ENCODE measurements around the gene AK4.

AK4 gene

GRCh38 chr1:65255035-65255655 is 107.1 kb downstream of the AK4 start:
- DNase-seq, result no peak

DNA sequence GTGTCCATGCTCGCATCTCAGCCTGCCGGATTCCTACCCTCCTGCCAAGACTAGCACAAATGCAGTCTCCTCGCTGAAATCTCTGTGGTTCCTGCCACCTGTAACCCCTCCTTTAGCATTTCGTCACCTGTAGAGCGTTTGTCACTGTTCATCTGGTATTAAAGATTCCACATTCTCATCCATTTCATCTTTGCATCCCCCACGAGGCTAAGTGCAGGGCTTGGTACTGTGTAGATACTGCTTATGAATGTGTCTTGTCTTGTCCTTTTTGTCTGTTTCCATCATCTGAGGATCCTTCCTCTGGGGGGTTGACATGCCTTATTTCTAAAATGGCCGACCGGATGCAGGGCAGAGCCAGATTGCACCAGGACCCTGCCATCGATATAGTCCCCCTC is 107.7 kb downstream of the AK4 start:
- no peak for DNase-seq

- DNase-seq, result no peak
Measured at GRCh38 chr1:65256860-65257708, 109.1 kb downstream of the AK4 start.

GRCh38 chr1:65258106-65258505 is 110.1 kb downstream of the AK4 start:
- DNase-seq, result no peak

DNA sequence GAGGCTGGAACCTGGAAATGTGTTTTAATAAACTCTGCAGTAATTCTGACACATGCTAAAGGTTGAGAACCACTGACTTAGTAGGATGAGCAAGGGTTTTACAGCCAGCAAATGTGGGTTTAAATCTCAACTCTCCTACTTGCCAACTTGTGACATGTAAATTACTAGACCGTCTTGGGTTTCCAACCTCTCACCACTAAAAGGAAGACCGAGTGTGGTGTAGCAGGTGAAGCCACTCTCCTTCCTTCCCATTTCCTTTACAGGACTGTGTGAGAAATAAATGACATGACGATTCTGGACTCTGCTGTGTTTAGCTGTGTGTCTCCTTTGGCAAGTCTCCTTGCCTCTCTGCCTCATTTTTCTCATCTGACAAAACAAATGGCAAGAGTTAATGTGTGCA is 111.8 kb downstream of the AK4 start:
- DNase-seq, result peak; percentile 39

DNA sequence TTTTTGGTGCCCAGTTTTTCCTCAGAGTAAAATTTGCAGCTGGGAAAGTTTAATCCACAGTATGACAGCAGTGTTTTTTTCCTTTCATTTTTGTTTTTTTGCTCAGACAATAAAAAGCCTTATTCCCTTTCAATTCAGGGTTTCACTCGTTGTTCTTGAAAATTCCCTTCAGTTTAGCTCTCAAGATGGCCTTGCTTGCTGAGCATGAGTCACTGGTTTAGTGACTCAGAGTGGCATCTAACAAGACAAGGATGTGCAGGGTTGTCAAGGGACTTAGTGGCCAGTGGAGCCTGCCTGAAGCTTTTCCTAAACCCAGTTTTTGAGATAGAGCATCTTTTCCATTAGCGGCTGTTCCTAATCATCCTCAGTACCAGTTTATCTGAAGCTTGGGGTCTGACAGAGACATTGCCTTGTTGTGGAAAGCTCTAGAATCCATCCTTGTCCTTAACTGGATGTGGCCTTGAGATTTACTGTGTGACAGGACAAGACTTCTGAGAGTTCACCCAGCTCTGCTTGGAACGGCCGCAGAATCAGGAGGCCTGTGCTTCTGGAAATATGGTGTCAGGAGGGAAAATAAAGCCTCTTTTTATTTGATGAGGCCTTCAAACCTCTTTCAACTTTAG is 113.0 kb downstream of the AK4 start:
- DNase-seq, result peak; percentile 49

- DNase-seq, result no peak
Measured at GRCh38 chr1:65263286-65263685, 115.3 kb downstream of the AK4 start.

DNA sequence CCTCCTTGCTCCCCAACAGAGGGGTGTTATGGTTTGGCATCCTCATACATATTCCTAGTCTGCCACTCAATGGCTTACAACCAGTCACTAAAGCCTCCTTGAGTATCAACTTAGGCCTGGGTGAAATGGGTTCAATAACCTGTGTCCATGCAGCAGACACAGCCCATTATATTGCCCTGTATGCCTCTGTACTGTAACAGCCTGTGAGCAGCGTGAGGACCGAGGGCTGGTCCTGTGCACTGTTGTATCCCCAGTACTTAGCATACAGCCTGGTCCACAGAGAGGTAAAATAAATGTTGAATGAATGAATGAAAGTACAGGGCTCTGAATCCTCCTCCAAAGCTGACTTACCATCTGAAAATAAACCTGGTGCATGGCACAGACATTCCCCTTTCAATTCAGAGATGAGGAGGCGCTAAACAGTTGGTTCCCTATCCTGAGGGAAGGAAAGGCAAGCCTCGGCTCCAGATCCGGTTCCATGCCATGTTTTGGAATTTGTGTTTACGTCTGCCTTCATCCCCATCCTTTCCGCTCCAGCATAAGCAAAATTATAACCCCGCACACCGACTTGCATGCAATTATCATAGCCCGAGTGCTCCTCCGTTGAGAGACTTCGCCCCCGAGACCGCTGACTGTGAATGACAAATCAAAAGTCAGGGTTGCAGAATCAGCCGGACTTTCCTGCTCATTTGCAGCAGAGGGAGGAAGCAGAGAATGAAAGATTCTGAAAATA is 116.4 kb downstream of the AK4 start:
- peak; percentile 14 for DNase-seq

DNA sequence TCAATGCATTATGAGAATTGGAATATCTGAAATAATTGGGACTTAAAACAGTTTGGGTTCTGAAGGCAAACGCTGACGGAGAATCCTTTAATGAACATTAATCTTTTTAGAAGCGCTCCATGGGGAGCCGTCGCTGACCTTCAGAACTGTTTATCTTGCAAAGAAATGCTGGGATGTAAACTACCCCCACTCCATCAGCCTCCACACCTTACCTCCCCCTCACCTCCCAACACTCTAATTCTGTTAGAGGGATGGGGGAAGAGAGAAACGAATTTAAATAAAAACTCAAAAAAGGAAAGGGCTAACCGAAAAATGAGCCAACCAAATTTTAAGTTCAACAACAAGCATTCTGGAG is 117.3 kb downstream of the AK4 start:
- no peak for DNase-seq

GRCh38 chr1:65265651-65266351 is 117.8 kb downstream of the AK4 start:
- peak; percentile 44 for DNase-seq

DNA sequence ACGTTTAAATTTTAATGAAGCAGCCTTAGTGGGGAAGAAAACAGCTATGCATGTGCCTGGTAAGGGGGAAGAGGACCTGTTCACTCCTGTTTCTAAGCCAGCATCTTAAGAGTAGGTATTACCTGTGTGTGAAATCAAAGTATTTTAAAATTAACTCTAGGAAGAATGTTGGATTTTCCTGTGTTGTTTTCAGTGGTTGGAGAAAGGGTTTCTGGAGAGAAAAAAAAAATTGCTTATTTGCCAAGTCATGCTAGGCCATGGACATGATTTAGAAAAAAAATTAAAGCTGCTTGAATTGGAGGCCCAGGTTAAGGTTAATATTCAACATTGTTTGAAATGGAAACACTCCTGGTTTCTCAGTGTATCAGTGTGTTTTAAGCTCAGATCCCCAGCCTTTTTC is 118.5 kb downstream of the AK4 start:
- DNase-seq, result no peak

- no peak for DNase-seq
Measured at GRCh38 chr1:65267271-65267670, 119.3 kb downstream of the AK4 start.

DNA sequence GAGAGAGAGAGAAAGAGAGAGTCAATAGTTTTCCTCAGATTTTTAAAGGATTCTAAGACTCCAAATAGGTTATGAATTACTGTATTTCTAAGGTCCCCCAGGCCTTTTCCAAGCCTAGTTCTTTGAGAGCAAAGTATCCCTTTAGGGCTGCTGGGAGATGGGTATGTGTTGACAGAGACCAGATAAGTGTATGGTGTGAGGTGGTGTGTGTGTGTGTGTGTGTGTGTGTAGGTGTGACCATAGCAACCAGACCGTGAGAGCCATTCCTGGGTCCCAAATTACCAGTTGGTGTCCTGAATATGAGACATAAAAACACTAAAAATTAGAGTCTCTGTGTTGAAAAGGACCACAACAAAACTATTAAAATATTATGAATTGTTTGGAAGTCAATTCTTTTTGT is 119.7 kb downstream of the AK4 start:
- DNase-seq, result no peak

- DNase-seq, result no peak
Measured at GRCh38 chr1:65269612-65270011, 121.6 kb downstream of the AK4 start.

GRCh38 chr1:65276197-65276939 is 128.4 kb downstream of the AK4 start:
- DNase-seq, result no peak

- DNase-seq, result no peak
Measured at GRCh38 chr1:65277605-65278347, 129.8 kb downstream of the AK4 start.

DNA sequence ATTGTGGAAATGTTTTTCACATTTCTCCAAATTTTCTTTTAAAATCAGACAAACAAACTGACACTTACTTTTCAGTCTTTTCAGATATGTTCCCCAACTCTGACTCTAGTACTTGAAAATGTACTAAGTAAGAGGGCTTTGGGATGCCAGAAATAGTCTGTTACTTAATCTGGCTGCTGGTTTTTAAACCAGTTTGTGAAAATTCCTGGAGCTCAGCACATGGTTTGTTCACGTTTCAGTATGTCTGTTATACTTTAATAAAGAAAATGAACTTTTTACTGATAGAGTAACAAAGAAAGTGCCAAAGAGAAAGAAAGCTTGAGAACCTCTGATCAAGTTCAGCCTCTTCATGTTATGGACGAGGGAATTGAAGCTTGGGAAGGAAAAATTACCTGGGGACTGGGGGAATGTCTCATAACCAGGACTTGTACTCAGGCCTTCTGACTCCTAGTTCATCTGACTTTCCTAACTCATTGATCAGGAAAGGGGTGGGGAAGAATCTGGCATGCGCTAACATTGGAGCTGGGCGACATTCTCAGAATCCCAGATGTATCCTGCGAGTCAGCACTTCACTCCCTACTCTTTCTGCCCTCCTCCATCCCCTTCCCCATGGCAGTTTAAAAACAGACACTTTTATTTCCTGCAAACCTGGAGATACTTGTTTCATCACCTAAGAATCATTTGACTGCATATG is 130.5 kb downstream of the AK4 start:
- DNase-seq, result no peak

DNA sequence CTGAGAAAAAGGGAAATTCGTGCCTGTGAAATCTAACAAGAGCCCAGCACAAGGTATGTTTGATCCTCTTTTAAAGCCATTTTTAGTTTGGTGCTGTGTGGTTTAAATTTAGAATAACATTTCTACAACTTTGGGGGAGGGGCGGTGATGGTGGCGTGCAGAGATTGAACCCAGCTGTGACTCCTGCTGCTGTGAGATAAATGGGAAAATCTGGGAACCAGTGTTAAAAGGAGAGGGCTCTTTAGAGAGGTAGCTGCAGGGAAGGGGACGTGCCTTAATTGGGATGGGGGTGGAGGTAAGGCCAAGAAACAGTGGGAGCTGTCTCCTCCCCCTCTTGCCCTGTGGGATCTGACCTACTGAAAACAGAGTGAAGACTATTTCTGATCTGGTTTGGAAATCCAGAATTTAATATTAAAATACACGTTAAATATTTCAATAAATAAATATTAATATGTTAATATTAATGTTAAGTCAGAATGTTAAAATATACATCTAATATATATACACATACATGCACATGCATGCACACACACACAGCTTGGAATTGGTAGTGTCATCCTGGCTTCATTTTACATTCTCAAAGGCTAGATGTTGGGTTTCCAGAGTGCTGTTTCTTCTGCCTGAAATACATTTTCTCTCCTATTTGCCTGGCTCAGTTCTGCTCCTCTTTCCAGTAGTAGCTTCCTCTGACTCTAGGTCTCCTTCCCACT is 131.2 kb downstream of the AK4 start:
- no peak for DNase-seq

Data from activated CD4-positive, alpha-beta T cell treated with anti-CD3 and anti-CD28 coated beads, Interleukin-2, amount 50 U/mL, for 16 hours (primary cell).